ENCODE results near the gene SPECC1.
"Not testable (repeated sequence)": the region's sequence is repeated elsewhere in the genome, so short reads cannot be mapped to it uniquely, and the experiment has no call there.

SPECC1 gene

DNA sequence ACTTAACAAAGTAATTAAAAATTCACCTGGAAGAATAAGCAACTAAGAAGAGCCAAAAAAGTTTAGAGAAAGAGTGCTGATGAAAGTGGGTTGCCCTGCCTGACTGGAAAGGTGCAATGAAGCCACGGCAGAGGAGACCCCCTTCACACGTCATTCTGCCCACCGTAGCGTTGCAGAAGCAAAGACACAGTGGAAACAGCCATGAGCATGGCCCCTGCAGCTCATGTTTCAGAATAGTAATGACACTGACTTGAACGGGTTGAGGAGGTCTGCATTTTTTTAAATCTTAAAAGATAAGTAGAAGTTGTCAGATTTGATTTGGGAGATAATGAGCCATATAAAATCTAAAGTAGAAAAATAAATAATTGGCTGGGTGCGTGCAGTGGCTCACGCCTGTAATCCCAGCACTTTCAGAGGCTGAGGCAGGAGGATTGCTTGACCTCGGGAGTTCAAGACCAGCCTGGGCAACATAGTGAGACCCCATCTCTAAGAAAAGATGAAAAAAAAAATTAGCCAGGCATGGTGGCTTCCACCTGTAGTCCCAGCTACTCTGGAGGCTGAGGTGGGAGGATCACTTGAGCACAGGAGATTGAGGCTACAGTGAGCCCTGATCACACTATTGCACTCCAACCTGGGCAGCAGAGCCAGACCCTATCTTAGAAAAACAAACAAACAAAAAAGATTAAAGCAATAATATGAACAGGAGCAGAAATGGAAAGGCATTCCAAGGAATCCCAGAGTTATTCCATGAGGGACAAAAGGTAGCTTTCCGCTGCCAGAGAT, 273.6 kb downstream of the SPECC1 start:
- no peak for DNase-seq

DNA sequence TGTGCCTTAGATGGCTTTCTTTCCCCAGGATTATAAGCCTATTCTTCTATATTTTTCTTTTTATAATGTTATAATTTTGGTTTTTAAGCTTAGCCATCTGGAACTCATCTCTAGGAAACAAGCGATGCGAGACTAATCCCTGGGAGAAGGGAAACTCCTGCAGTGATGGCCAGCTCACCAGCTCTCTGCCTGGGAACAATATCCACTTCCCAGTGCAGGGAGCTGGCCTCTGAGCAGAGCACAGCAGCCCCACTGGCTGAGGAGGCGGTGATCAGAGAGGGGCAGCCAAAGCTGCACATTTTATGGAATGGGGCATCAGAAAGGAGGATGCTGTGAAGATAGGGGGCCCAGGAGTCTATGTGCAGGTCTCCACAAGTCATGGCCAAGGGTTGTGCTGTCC, 274.9 kb downstream of the SPECC1 start:
- DNase-seq: no peak

DNA sequence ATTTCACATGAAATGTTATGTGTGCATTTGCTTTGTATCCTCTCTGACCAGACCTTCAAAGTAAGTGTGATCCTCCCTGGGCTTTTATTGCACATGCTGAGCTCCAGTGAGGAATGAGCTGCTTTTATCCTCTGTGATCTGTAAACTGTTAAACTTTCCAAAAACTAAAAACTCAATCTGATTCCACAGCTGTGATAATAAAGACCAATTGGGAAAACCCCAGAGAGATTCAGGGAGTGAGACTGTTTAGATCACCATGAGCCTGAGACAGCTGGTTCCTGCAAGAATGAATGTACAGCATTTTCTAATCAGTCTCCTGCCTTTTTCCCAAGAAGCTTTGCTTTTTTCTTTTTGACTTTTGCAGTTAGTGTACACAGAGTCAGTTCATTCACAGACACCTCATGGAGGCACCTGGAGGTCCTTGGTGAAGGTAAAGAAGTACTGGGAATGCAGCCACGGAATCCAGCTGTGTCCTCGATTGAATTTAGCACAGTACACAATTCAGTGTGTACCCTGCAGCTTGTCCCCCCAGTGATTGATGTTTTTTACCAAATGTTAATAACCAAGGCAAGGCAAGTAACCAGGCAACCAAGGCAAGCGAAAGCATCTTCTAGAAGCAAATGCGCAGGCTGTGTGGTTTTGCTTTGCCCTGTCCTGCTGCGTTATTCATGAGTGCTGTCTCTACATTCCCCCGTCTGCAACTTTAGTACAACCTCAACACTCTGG, 275.6 kb downstream of the SPECC1 start:
- DNase-seq: no peak

DNA sequence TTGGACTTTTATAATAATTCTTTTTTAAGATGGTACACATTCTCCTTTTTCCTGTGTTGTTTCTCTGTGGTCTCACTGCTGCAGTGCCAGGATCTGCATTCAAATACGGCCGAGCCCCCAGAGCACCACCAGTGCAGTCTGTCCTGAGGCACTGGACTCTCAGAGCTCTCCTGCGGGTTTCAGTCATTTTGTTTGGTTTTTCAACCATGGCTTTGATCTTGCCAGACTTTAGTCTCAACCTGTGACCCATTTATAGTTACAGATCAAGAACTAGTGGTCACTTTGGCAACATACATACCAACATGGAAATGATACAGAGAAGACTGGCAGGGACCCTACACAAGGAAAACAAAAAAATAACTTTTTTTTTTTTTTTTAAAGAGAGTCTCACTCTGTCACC, 280.8 kb downstream of the SPECC1 start:
- DNase-seq: peak; percentile 22

DNA sequence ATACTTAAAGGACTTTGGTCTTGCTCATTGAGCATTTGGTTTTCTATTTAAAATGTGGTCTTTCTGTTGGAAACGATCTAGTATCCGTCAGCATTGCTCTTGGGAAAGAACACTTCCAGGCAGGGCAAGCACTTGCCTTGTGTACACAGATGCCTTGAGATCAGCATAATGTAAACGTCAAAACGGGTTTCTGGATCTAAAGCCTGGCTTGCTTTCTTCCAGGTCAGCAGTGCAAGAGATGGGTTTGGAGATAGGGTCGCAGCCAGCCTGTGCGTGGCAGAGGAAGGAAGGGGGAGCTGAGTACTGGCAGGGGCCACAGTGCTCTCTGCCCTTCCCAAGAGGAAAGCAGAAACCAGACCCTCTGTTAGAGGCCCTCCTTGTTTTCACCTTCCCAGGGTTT, 282.7 kb downstream of the SPECC1 start:
- peak; percentile 47 for DNase-seq

DNA sequence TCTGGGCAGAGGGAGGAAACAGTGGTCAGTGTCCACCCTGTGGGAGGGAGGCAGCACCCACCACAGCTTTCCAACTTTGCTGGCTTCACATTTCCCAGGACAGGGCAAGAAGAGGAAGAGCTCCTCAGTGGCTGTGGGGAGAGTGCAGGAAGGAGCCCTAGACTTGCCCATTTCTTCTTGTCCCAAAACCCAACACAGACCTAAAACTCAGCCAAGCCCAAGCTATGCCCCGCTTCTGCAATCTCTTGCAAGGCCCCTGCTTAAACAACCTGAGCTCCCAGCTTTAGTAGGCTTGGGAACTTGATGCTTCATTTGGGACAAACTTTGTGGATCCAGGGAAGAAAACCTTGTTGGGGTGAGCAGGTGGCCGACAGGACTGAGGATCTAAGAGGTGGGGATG, 284.3 kb downstream of the SPECC1 start:
- DNase-seq: peak; percentile 26

DNA sequence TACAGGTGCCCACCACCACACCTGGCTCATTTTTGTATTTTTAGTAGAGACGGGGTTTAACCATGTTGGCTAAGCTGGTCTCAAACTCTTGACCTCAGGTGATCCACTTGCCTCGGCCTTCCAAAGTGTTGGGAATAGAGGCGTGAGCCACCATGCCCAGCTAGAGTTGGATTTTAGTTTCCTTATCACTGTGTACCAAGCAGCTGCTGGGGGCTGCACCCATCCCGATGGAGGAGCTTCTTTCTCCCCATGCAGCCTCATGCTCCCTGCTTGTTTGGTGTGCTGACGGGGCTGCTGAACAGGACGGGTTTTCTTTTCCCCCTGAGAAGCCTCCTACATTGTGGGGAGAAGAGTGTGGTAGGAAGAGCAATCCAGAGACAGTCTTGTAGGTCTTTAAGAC, 285.0 kb downstream of the SPECC1 start:
- DNase-seq: peak; percentile 38

DNA sequence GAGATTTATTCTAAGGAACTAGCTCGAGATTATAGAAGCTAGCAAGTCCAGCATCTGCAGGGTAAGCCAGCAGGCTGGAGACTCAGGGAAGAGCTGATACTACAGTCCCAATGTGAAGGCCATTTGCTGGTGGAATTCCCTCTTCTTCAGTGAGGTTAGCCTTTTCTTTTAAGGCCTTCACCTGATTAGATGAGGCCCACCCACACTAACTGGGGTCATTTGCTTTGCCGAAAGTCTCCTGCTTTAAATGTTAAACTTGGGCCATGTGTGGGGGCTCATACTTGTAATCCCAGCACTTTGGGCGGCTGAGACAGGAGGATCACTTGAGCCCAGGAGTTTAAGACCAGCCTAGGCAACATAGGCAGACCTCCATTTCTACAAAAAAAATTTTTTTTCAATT, 289.9 kb downstream of the SPECC1 start:
- DNase-seq: peak; percentile 32

DNA sequence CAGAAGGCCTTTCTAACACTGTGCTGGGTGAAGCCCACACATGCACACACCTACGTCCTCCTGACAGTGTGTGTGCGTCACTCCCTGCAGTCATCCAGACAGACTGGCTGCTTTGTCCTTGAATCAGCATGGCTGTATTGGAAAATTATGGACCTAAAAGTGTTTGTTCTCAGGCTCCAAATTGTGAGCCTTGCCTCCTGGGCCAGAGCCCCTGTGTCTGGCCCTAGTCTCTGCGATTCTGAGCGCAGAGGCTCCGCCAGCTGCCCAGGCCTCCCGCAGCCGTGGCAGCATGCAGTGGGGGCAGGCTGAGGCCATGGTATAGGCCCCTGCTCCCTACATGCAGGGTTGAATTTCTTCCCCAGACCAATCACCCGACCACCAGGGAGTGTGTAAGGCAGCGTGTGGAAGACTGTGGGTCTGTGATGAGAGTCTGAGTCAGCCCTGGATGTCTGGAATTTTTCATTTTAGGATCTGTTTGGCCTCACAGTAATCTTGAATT, 291.3 kb downstream of the SPECC1 start:
- peak; percentile 95 for DNase-seq

DNA sequence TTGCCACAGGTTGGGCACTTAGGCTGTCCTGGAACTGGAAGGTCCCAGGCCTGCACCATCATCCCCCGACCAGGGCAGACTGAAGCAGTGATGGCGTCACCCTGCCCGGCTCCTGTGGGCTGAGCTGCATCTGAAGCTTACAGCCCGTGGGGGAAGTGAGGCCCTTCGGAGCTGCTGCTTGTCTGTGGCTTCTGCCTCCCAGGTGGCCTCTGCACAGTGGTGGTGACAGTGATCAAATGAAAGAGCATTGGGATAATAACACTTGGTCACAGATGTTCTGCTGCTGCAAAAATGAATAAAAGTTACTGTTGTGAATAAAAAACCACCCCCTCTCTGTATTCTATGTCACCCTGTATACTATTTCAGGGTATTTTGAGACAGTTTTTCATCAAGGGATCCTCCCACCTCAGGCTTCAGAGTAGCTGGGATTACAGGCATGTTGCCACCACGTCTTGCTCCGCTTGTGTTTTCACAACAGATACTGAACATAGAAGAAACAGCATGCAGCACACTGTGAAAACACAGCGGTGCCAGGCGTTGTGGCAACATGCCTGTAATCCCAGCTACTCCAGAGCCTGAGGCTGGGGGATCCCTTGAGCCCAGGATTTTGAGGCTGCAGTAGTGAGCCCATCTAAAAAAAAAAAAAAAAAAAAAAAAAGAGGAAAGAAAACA, 293.2 kb downstream of the SPECC1 start:
- DNase-seq: peak; percentile 37

DNA sequence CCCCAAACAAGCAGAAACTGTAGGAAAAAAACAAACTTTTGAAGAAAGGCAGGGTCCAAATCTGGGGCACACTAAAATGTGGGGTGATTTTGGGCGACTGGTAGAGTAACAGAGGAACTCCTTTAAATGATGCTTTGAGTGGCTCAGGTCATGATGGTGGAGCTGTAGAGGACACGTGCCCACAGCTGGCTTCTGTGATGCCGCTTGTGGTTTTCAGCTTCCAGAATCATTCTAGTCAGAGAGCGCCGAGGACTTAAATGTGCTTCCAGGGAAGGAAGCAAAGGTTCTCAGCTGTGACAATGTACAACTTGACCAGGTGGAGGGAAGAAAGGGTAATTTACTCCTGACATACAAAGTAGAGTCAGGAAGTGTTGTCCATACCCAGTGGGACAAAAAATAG, 295.8 kb downstream of the SPECC1 start:
- peak; percentile 29 for DNase-seq

DNA sequence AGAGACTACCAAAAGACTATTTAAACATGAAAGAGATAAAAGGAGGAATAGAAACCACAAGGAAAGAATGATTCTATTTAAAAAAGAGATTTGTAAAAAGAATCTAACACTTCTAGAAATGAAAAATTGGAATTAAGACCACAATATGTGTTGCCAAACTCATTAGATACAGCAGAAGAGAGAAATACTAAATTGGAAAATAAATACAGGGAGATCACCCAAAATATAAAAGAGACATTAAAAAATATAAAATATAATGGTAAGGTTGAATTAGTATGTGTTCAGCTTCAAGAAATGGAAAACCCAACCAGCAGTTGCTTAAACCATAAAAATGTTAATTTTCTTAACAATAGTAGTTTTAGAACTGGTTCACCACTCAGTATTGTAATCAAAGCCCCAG, 297.8 kb downstream of the SPECC1 start:
- DNase-seq: no peak

DNA sequence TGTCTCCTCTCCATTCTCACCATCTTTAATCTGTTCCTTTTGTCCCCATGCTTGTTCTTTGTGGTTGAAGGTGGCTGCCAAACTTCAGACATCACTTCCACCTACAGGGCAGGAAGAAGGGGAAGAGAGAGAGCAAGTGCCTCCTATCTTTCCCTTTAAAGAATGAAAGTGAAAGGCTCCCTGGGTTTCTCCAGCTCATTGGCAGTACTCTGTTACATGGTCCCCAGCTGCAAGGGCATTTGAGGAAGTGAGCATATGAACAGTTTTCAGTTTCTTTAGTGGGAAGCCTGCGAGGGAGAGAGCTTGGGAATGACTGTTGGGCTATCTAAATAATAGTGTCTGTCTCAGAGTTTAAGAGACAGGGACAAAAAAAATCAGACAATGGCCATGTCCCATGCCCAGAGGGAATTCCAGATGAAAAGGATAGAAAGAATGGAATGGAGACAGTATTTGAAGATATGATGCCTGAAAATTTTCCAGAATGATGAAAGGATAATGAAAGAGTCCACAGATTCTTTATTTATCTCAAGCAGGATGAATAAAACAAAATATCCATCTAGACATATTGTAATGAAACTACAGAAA, 298.3 kb downstream of the SPECC1 start:
- peak; percentile 12 for DNase-seq

DNA sequence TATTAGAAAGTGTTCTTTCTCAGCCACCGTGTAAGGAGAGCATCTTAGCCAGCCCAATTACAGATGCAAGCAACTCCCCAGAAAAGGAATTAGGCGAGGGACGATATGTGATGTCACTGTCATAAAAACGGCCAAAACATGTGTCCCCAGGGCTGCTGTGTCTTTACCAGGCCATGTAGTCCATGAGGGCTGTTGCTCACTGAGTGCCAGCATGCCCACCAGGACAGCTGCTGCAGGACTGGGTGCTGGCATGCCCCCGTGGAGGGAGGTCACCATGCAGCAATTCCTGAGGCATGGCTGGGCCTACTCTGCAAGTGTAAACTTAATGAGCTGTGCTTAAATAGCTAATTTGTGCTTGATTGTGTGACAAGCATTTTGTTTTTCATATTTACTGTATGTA, 301.3 kb downstream of the SPECC1 start:
- DNase-seq: peak; percentile 39

DNA sequence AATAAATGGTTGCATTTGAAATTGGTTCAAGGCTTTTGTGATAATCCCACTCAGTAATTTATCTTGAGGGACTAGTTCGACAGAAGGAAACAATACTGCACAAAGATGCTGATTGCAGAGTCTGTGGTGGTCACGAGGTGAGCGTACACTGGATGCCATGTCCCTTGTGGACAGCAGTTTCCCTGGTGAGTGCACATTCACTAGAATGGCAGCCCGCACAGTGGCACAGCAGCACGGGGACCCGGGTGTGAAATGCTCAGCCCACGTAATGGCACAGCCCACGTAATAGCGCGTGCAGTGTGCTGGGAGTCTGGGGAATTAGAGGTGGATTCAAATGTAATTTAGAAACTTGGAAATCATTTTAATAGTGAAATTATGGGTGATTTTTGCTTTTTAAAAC, 304.1 kb downstream of the SPECC1 start:
- peak; percentile 29 for DNase-seq

DNA sequence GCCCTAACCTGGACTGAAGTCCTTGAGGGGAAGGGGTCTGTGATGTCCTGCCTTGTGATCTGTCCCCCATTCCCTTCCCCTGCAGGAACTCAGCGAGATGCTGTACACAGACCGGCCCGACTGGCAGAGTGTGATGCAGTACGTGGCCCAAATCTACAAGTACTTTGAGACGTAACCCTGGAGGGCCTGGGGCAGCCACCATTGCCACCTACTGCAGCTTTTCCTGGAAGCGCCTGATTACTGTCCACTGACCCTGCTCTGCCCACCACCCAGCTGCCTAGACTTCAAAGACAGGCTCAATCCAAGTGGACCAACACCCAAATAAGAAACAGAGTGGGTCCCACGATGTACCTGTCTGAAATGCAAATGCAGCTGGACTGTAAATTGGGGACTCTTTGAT, 304.7 kb downstream of the SPECC1 start:
- DNase-seq: peak; percentile 49

DNA sequence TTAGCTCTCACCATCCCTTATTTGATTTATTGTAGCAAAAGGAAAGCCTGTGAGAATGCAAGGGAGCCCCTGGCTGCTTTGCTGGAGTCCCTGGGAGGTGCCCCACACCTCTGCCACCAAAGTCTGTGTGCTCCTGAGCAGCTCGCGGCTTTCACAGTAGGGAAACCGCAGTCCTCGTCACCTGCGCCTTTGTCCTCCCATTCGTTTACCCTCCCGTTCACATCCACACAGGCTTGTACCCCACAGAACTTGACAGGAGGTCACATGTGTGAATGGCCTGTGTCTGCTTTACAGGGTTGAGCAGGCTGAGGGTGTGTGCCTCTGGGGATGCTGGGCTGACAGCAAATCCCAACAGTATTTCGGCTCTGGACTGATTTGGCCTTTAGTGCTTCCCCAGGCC, 305.7 kb downstream of the SPECC1 start:
- peak; percentile 46 for DNase-seq

DNA sequence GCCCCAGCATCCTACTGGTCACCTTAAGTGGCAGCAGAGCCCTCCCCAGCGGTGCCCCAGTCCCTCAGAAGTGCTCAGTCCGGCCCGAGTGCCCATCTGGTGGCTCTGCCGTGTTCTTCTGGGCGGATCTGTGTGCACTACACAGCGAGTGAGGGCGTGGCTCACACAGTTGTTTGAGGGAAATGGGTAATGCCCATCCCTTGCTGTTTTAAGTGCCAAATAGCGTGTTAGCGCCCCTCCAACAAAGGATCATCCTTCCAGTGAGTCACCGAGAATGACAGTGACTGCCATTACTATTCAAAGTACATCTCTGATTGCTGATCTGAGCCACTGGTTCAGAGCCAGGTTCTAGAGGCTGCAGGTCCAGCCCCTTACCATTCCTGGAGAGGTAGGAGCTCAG, 306.2 kb downstream of the SPECC1 start:
- DNase-seq: peak; percentile 48

DNA sequence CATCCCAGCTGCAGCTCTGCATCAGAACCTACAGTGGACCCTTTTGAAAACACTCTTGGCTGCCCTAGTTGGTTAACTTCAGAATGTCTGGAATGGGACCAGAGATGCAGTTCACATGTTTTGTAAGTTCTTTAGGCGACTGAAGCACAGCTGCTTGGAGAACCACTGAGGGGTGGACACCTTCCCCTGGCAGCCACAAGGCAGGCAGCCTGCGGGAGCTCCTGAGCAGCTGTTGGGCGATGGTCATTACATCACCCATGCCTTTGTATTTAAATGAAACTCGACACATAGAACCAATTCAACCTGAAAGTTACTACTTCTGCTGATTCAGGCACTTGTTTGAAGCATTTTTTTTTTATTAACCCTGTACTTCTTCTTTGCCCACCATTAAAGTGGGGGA, 306.7 kb downstream of the SPECC1 start:
- peak; percentile 38 for DNase-seq

DNA sequence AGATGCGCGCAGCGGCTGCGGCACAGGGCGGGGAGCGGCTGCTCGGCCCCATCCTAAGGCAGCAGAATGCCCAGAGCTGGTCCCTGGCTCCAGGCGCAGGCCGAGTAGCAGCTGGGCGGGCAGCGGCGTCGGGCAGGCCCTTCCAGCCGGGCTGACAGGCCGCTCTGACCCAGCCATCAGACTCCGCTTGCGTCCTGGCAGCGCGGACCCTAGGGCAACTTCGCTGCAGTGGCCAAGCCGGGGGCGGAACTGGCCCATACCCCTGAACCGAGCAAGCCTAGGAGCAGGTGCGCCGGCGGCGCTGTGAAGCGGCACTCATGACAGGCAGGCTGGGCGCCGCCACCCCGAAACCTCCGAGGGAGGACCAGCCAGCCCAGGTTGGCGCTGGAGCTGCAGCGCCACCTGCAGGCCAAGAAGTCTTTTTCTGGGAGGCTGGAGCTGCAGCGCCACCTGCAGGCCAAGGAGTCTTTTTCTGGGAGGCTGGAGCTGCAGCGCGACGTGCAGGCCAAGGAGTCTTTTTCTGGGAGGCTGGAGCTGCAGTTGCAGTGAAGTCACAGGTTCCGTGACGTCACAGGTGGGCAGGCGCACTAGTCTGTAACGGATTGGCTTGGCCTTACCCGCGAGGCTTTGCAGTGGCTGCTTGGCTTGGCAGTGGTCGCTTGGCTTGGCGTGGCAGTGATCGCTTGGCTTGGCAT, 311.5 kb downstream of the SPECC1 start:
- peak; percentile 83 for DNase-seq

DNA sequence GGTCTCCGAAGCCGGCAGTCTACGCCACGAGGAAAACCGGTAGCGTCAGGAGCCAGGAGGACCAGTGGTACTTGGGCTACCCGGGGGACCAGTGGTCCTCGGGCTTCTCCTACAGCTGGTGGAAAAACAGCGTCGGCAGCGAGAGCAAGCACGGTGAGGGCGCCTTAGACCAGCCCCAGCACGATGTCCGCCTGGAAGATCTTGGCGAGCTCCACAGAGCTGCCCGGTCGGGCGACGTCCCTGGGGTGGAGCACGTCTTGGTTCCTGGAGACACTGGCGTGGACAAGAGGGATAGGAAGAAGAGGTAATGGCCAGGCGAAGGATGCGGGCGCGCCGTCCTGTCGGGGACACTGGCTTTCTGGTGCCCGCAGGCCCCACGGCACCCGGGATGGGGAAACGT, 312.2 kb downstream of the SPECC1 start:
- peak; percentile 31 for DNase-seq

DNA sequence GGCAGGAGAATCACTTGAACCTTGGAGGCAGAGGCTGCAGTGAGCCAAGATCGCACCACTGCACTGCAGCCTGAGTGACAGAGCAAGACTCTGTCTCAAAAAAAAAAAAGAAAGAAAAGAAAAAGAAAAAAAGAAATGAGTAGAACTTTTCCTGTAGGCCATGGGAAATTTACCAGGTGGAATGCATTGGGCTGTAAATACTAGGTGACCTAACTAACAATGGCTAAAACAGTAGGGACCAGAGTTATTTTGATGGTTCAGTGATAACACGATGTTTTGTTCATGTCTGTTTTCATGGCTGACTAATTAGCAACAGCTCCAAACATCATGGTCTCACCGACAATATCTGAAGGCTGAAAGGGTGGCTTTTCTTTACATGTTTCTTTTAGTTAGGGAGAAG, 318.6 kb downstream of the SPECC1 start:
- not testable (repeated sequence) for DNase-seq

DNA sequence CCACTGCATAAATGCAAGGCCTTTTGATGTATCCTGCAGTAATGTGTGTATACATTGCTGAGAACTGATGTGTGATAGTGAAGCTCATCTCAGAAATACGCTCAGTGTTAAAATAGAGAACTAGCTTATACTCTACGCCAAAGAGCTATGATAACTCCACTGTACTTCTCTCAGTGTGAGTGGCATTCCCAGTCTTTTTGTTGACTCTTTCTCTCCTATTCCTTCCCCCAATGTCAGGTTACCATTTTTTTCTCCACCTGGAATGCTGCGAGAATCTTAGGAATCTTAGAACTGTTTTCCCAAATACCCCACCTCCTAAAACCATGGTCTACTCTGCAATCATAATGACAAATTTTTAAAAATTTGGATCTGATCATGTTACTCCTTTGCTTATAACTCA, 342.2 kb downstream of the SPECC1 start:
- DNase-seq: not testable (repeated sequence)
